GM13977 (cell line): ENCODE results near the gene CRYL1.

Experiments
- DNase-seq: peaks from one replicate; pipeline ENCODE4 v3.0.0; 2012; ENCODE audit warnings: low spot score
- CTCF ChIP-seq: IDR thresholded peaks from 2 replicates; pipeline ENCODE4 v1.5.1; 2012; ENCODE audit warnings: mild to moderate bottlenecking, control low read depth; ENCODE audit not compliant: insufficient read depth; ENCODE audit errors: extremely low read depth, missing control alignments
- in situ Hi-C: fragments of 300-500 bp; cut with MboI; formaldehyde crosslinking; loops from one replicate; pipeline ENCODE4 v1.12.0; 2022; ENCODE audit warnings: low sequenced_read_pairs, low pct_unique_long_range_greater_than_20kb, mixed read lengths, inconsistent platforms; ENCODE audit not compliant: unreplicated experiment

The CRYL1 gene

GRCh38 chr13:20408181-20408580 lies 117.5 kb downstream of the CRYL1 start:
- no peak for TF ChIP-seq CTCF
- no peak for DNase-seq
- in situ Hi-C loops = no loop called here

- no peak for TF ChIP-seq CTCF
- in situ Hi-C loops = no loop called here
- DNase-seq = no peak
Observed at GRCh38 chr13:20407759-20408158, 117.9 kb downstream of the CRYL1 start.

- in situ Hi-C loops = no loop called here
- no peak for DNase-seq
- no peak for TF ChIP-seq CTCF
Observed at GRCh38 chr13:20405691-20406090, 120.0 kb downstream of the CRYL1 start.

GRCh38 chr13:20404488-20405222 lies 121.0 kb downstream of the CRYL1 start:
- no peak for DNase-seq
- in situ Hi-C loops = no loop called here
- TF ChIP-seq CTCF = no peak

- in situ Hi-C loops = no loop called here
- no peak for TF ChIP-seq CTCF
- DNase-seq = no peak
Observed at GRCh38 chr13:20403826-20404225, 121.8 kb downstream of the CRYL1 start.

- no peak for TF ChIP-seq CTCF
- DNase-seq = no peak
- in situ Hi-C loops = no loop called here
Observed at GRCh38 chr13:20402881-20403280, 122.8 kb downstream of the CRYL1 start.
